GM18907 (cell line): ENCODE results near the gene PF4V1.

Experiments
- ATAC-seq: cut with Tn5 transposase; IDR thresholded peaks from one replicate; pipeline ENCODE4 v1.9.1; 2021; ENCODE audit warnings: mild to moderate bottlenecking, moderate library complexity; ENCODE audit not compliant: unreplicated experiment

Gene PF4V1, protein sequence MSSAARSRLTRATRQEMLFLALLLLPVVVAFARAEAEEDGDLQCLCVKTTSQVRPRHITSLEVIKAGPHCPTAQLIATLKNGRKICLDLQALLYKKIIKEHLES

DNA sequence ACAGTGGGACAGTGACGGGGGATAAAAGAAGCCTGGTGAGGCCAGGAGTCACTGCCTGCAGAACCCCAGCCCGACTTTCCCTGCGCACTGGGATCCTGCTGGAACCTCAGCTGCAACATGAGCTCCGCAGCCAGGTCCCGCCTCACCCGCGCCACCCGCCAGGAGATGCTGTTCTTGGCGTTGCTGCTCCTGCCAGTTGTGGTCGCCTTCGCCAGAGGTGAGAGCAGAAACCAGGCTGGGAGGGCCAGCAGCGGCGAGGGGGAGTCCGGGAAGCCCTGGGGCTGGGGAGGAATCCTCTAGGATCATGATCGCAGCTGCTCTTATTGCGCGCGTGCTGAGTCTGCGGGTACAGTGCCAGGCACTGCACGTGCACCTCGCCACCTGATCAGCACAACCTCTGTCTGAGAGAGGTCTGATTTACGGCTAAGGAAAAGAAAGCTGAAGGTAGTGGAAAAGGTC is at the start of gene PF4V1:
PF4V1 (plus strand) TSS at position 51 of the 459 bp plus-strand sequence; CDS start at position 118, 67 bp downstream.
- ATAC-seq = no peak

GRCh38 chr4:73810191-73810590 is 42.9 kb upstream of the PF4V1 start:
- no peak for ATAC-seq

GRCh38 chr4:73811841-73812240 is 41.3 kb upstream of the PF4V1 start:
- no peak for ATAC-seq

- no peak for ATAC-seq
Measured at GRCh38 chr4:73814679-73815078, 38.4 kb upstream of the PF4V1 start.

DNA sequence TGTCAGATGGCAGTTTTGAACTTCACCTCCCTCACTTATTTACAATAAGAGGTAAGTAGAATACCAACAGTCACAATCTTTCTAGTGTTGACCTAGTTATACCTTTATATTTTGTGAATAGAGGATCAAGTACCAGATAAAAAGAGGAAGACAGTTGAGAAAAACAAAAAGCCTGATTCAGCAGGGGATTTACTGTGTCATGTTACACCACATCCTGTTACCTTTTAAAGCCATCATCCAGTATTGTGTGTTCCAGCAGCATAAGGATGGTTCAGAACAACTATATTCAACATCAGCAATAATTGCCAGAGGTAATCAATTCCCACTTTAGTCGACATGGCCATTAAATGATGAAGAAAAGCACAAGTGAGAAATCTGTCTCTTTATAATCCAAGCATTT is 38.0 kb upstream of the PF4V1 start:
- ATAC-seq = no peak

- no peak for ATAC-seq
Measured at GRCh38 chr4:73816814-73817213, 36.3 kb upstream of the PF4V1 start.

GRCh38 chr4:73817341-73817740 is 35.8 kb upstream of the PF4V1 start:
- no peak for ATAC-seq

DNA sequence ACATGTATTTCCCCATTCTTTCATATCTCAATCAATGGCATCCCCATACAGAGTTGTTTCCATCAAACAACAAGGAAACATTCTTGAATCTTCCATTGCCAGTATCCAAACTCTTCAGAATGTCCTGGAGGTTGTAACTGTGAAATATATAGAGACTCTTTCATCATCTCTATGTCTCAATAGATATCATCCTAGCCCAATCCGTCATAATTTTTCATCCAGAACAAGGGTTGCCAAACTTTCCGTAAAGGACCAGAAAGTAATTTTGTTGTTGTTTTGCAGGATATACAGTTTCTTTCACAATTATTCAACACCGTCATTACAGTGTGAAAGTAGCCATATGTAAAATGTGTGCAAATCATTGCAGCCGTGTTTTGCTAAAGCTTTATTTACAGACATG is 31.8 kb upstream of the PF4V1 start:
- ATAC-seq = no peak

DNA sequence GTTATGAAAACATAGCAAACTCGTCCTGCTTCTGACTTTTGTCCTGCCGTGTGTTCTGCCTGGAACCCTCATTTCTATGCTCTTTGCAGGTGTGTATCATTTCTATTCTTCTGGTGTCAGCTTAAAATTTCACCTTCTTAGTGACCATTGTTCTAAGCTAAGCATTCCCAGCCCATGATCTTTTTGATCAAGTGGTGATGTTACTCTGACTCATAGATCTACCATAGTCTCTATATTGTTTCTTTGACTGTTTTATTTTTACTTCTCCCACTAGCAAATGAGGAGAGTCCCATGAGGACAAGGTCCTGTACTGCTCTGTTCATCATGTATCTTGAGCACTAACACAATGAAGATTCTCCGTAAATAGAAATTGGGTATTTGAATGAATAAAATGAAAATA is 30.7 kb upstream of the PF4V1 start:
- ATAC-seq = no peak

DNA sequence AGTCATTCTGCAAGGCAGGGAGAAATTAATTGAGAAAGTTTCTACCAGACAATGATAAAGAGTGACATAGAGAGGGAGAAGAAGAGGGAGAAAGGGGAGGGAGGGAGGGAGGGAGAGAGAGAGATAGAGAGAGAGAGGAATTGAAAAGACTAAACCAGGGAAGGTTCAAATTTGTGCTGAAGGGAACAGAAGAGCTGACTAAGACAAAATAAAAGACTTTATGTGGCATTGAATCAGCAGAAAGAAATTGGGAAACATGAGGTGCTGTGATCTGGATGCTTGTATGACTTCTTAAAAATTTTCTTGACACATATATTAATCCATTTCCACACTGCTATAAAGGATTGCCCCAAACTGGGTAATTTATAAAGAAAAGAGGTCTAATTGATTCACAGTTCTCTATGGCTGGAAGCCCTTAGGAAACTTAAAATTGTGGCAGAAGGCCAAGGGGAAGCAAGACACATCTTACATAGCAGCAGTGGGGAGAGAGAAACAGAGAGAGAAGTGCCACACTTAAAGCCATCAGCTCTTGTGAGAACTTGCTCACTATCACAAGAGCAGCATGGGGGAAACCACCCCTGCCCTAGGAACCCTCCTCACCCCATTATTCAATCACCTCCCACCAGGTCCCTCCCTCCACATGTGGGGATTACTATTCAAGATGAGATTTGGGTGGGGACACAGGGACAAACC is 30.1 kb upstream of the PF4V1 start:
- ATAC-seq = no peak

- no peak for ATAC-seq
Measured at GRCh38 chr4:73823760-73824159, 29.3 kb upstream of the PF4V1 start.

GRCh38 chr4:73828956-73829355 is 24.1 kb upstream of the PF4V1 start:
- ATAC-seq = no peak

DNA sequence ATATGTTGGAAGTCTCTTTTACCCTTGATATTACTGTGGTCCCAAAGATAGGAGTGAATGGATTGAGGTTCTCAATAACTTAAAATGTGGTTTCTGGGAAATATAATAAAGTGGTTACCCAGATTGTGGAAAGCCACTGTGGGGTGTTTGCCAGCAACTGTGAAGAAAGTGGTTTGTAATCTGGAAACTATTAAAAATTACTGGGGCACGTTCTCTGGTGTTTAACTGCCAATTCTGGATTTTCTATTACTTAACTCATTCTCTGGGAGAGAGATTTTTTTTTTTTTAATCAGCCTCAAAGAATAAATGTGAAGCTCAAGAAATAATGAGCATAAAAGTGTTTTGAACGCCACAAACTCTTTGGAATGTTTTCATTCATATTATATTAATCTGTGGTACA is 21.5 kb upstream of the PF4V1 start:
- no peak for ATAC-seq

DNA sequence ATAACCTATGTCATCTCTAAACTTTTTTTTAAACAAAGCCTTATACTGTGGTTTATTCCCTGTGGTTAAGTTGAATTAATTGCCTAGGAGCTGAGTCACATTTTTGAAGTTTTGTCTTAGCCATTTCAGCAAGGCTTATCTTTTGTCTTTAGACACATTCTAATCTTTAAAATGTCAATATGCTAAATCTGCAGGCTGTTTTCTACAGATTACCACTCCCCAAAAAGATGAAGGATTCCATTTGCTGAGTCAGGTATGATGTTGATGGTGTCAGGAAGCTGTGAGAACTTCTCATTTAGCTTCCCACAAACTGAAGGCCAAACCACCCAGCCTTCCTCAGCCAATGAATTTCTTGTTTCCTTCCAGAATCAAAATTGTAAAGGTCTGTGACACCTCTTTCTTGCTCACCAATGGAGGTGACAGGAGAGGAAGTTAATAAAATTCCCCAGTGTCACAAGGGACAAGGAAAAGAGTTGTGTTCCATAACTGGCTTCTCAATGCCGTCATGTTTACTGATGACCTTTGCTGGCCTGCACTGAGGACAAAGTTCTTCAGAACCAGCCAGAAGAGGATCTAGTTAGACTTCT is 20.4 kb upstream of the PF4V1 start:
- no peak for ATAC-seq

- no peak for ATAC-seq
Measured at GRCh38 chr4:73836373-73837279, 16.5 kb upstream of the PF4V1 start, which contains the start of gene CXCL6. TSS of gene CXCL6 (plus strand) at chr4:73836678. CDS start at chr4:73836751, 73 bp downstream.

DNA sequence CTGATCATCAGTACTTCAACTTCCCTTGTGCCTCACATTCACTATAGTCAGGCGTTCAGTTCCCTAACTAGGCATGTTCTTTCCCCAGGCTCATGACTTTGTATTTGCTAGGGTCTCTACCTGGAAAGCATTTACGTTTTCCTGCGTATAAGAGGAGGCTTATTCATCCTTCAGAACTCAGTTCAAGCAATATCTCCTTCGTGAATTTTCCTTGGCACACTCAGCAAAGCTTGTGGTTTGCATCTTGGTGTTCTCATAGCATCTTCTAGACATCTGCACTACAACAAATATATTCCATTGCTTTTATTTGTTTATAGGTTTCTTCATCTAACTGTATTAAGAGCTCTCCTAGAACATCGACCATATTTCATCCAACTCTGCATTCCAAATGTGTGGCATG is 14.0 kb upstream of the PF4V1 start:
- ATAC-seq = no peak

DNA sequence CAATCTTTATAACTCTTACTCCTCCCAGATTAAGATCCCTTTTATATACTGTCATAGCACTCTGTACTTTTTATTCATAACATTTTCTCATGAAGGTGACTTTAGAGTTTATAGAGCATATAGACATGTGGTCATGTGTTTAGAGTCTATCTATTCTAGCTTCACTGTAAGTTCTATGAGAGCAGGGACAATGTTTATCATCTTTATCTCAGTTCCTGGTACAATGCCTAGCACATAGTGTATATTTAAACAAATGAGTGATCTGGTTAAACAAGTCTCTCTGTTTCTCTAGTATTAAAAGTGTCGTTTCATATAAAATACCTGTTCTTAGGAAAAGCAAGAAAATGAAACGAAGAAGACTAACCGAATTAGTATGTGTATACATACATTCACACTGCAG is 13.4 kb upstream of the PF4V1 start:
- no peak for ATAC-seq

DNA sequence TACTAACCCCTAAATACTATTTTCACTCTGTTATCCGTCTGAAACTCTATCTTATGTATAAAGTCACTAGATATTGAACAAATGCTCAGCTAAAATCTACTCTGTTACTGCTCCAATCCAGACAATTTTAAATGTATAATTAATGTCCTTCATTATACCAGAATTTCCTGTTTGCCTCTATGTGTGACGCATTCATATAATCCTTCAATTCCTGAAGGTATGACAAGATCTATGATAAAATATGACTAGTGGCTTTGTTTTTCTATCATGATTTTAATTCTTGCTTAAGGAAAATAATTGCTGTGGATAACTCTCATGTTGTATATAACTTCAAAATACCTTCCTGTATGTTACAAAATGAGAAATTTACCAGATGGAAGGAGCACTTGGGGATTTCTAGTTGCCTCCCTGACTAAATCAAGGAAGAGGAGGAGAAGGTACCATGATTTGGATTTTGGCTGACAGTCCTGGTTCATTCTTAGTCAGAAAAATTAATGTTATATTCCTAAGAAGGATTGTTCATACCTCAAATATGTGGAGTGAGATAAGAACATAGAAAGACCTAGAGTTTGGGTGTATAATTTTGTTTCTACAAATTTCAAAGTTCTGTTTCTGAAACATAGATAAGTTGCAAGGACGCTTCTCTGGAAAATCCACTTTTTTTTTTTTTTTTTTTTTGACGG is 11.7 kb upstream of the PF4V1 start:
- no peak for ATAC-seq

GRCh38 chr4:73842696-73843095 is 10.4 kb upstream of the PF4V1 start:
- ATAC-seq = no peak

DNA sequence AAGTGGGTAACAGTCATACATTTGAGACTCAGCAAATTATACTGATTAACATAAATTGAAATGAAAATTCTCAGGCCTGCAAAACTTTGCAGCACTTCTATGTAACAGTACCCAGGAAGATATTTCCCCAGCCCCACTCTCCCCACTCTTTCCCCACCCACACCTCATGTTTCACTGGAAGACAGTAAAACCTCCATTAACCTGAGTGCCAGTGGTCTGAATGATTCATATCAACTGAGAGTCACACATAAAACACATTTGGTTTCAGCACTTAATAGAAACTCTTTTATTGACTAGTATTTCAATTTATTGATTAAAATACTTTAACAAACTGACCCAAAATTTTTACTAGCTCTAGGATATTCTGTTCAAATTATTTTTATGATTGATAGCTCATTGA is 9.7 kb upstream of the PF4V1 start:
- ATAC-seq = no peak

- no peak for ATAC-seq
Measured at GRCh38 chr4:73844345-73844744, 8.8 kb upstream of the PF4V1 start.
